ENCODE measurements around the gene AHCYL2.

- TF ChIP-seq GABPA (IDR thresholded peaks at IDR 0.05; ENCODE audit: borderline replicate concordance, insufficient read depth, low read length) (no peak), RBBP5 (IDR thresholded peaks at IDR 0.05; ENCODE audit: borderline replicate concordance, low read depth, low read length) (no peak), BRCA1 (IDR thresholded peaks at IDR 0.05; ENCODE audit: low read depth, low read length) (no peak), EZH2 (IDR thresholded peaks at IDR 0.05; ENCODE audit: low read depth, low read length, severe bottlenecking) (no peak), CTCF (IDR thresholded peaks at IDR 0.05; ENCODE audit: control extremely low read depth in 1 of 3, insufficient read depth in 1 of 3, low read depth in 1 of 3, low read length in 3 of 3) (no peak), HDAC6 (IDR thresholded peaks at IDR 0.05; ENCODE audit: low read depth, low read length) (no peak), MAX (IDR thresholded peaks at IDR 0.05) (no peak)
Measured at GRCh38 chr7:129361771-129362170, 136.9 kb downstream of the AHCYL2 start.
